Measurements from ENCODE around the gene OR8S1. TPM values are rescaled to one million over a fixed set of nuclear protein-coding genes. Genes with fewer than 3 reads are reported as not detected.
"Not testable (repeated sequence)": the region's sequence is repeated elsewhere in the genome, so short reads cannot be mapped to it uniquely, and the experiment has no call there.

The OR8S1 gene
- total and polyA plus RNA-seq, 2 donors: not detected

DNA sequence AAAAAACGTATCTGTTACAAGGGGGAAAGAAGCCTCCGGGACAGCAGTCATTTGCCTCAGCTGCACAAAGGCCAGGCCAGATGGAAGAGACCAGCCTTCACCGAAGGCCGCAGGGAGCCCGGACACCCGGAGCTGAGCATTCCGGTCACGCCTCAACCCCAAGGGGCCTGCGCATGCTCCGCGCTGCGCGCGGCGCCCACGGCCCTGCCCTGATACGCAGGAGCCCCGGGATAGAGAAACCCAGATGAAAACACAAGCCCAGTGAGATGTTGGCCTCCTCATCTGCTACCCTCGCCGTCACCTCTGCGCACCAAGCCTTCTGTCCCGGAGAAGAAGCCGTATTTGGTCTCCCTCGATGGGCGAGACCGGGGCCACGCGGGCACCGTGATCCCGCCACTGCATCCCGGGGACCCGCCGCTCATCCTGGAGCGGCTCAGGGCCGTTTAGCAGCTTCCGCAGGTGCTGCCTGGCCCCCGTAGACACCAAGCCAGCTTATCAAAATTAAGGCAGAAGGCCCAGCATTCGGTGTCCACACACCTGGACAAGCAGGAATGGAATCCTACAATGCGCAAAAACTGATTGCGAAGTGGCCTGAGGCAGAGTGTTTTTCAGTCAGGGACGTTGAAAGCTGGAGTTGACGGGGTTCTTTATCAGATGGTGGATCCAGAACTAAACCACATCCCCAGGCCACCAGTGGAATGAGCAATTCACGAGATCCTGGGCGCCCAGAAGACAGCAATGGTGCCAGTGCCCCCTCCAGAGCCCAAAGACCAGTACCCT is 2.6 kb downstream of the OR8S1 start:
- Histone ChIP-seq H3K36me3 (ENCODE audit: insufficient read depth) (no peaks in the 10 kb centered on the region), H3K4me1 (ENCODE audit: insufficient read depth) (no peaks in the 10 kb centered on the region), H3K27ac (ENCODE audit: low read depth) (no peak overlapping the region), H3K4me3 (ENCODE audit: low read depth, low read length) (no peak overlapping the region)
- DNase-seq (ENCODE audit: extremely low spot score): no peak
- 93% methylated on average over 44 of the region's 44 CpGs for WGBS

GRCh38 chr12:48532601-48533000 is 7.2 kb downstream of the OR8S1 start:
- no peak for DNase-seq (ENCODE audit: extremely low spot score)
- no peaks in the 10 kb centered on the region for H3K36me3 ChIP-seq (ENCODE audit: insufficient read depth)
- no peak overlapping the region for H3K4me3 ChIP-seq (ENCODE audit: low read depth, low read length)
- H3K4me1 ChIP-seq (ENCODE audit: insufficient read depth): no peaks in the 10 kb centered on the region
- no peak overlapping the region for H3K27ac ChIP-seq (ENCODE audit: low read depth)

- WGBS: 90% methylated on average over 1 of the region's 1 CpG
- H3K4me1 ChIP-seq (ENCODE audit: insufficient read depth): no peaks in the 10 kb centered on the region
Observed at GRCh38 chr12:48536602-48537001, 11.2 kb downstream of the OR8S1 start.

DNA sequence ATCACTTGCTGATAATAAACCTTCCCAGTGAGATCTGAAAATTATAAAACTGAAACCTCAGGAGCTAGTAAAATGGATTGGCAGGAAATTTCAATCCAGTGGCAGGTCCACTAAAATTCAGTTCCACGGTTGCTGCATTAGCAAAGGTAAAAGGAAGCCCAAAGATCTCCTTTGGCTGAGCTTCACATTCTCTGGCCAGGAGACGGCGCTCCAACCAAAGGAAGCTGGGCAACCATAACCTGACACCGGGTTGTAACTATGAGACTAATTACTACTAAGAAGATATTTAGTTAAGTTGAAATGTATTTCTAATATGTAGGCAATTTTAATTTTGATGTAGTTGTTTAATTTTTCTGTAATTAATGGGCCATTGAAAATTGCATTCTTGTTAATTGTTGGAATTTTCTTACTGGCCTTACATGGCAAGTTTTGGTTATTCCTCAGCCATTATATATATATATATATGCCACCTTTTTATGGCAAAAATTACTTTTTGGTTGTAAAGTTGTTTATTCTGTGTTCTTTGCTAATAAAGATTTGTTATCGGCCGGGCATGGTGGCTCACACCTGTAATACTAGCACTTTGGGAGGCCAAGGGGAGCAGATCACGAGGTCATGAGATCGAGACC is 17.0 kb downstream of the OR8S1 start:
- Histone ChIP-seq H3K4me1 (ENCODE audit: insufficient read depth) (no peaks in the 10 kb centered on the region), H3K27ac (ENCODE audit: low read depth) (no peak overlapping the region), H3K4me3 (ENCODE audit: low read depth, low read length) (no peak overlapping the region), H3K36me3 (ENCODE audit: insufficient read depth) (no peaks in the 10 kb centered on the region)
- DNase-seq (ENCODE audit: extremely low spot score): no peak
- WGBS: 50% methylated on average over 8 of the region's 8 CpGs

More at GRCh38 chr12:48536602-48537001, 11.2 kb downstream of the OR8S1 start:
- H3K27ac ChIP-seq (ENCODE audit: low read depth): no peak overlapping the region
- H3K36me3 ChIP-seq (ENCODE audit: insufficient read depth): no peaks in the 10 kb centered on the region
- no peak for DNase-seq (ENCODE audit: extremely low spot score)
- H3K4me3 ChIP-seq (ENCODE audit: low read depth, low read length): no peak overlapping the region

DNA sequence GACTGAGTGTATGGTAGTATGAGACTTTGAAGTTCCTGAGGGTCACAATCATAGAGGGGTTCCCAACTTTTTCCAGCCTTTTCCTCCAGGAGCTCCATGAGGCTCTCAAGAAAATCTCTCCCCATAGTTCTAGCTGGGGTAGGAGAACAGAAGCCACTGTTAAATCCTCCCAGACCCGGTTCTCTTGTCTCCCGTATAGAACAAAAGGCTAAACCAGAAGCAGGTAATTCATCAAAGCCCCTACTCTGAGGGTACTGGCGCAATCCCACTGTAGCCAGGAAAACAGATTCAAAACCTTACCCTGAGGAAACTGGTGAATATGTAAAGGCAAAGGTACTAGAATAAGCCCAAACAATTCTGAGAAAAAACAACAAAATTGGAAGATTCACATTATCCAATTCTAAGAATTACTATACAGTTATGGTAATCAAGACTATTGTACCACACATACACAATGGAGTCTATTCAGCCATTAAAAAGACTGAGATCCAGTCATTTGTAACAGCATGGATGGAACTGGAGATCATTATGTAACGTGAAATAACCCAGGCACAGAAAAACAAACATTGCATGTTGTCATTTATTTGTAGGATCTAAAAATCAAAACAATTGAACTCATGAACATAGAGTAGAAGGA is 20.5 kb downstream of the OR8S1 start:
- WGBS: 60% methylated on average over 4 of the region's 4 CpGs
- H3K27ac ChIP-seq (ENCODE audit: low read depth): no peak overlapping the region

DNA sequence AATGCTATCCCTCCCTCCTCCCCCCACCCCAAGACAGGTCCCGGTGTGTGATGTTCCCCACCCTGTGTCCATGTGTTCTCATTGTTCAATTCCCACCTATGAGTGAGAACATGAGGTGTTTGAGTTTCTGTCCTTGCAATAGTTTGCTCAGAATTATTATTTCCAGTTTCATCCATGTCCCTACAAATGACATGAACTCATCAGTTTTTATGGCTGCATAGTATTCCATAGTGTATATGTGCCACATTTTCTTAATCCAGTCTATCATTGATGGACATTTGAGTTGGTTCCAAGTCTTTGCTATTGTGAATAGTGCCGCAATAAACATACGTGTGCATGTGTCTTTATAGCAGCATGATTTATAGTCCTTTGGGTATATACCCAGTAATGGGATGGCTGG is 21.6 kb downstream of the OR8S1 start:
- 82% methylated on average over 2 of the region's 3 CpGs for WGBS
- not testable (repeated sequence) for DNase-seq (ENCODE audit: extremely low spot score); H3K4me3 ChIP-seq (ENCODE audit: low read depth, low read length); H3K27ac ChIP-seq (ENCODE audit: low read depth); H3K4me1 ChIP-seq (ENCODE audit: insufficient read depth); H3K36me3 ChIP-seq (ENCODE audit: insufficient read depth)

More for the DNA sequence above, 20.5 kb downstream of the OR8S1 start:
- H3K36me3 ChIP-seq (ENCODE audit: insufficient read depth): no peaks in the 10 kb centered on the region
- no peak for DNase-seq (ENCODE audit: extremely low spot score)
- H3K4me3 ChIP-seq (ENCODE audit: low read depth, low read length): no peak overlapping the region
- H3K4me1 ChIP-seq (ENCODE audit: insufficient read depth): no peaks in the 10 kb centered on the region

DNA sequence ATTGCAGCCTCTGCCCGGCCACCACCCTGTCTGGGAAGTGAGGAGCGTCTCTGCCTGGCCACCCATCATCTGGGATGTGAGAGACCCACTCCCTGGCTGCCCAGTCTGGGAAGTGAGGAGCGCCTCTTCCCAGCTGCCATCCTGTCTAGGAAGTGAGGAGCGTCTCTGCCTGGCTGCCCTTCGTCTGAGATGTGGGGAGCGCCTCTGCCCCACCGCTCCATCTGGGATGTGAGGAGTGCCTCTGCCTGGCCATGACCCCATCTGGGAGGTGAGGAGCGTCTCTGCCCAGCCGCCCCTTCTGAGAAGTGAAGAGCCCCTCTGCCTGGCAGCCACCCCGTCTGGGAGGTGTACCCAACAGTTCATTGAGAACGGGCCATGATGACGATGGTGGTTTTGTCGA is 26.2 kb downstream of the OR8S1 start:
- 85% methylated on average over 13 of the region's 13 CpGs for WGBS
- H3K4me1 ChIP-seq (ENCODE audit: insufficient read depth); H3K4me3 ChIP-seq (ENCODE audit: low read depth, low read length); H3K36me3 ChIP-seq (ENCODE audit: insufficient read depth); DNase-seq (ENCODE audit: extremely low spot score); H3K27ac ChIP-seq (ENCODE audit: low read depth): not testable (repeated sequence)

GRCh38 chr12:48553666-48554343 is 28.4 kb downstream of the OR8S1 start:
- not testable (repeated sequence) for DNase-seq (ENCODE audit: extremely low spot score); H3K36me3 ChIP-seq (ENCODE audit: insufficient read depth); H3K4me3 ChIP-seq (ENCODE audit: low read depth, low read length); H3K4me1 ChIP-seq (ENCODE audit: insufficient read depth); H3K27ac ChIP-seq (ENCODE audit: low read depth)
- whole genome bisulfite sequencing: 64% methylated on average over 11 of the region's 11 CpGs

GRCh38 chr12:48556631-48557030 is 31.2 kb downstream of the OR8S1 start:
- DNase-seq (ENCODE audit: extremely low spot score): no peak
- H3K4me3 ChIP-seq (ENCODE audit: low read depth, low read length): no peak overlapping the region
- H3K4me1 ChIP-seq (ENCODE audit: insufficient read depth): no peaks in the 10 kb centered on the region
- H3K27ac ChIP-seq (ENCODE audit: low read depth): no peak overlapping the region
- no peaks in the 10 kb centered on the region for H3K36me3 ChIP-seq (ENCODE audit: insufficient read depth)
- 66% methylated on average over 6 of the region's 6 CpGs for WGBS

- Histone ChIP-seq H3K36me3 (ENCODE audit: insufficient read depth) (no peaks in the 10 kb centered on the region), H3K27ac (ENCODE audit: low read depth) (no peak overlapping the region), H3K4me1 (ENCODE audit: insufficient read depth) (no peaks in the 10 kb centered on the region), H3K4me3 (ENCODE audit: low read depth, low read length) (no peak overlapping the region)
- DNase-seq (ENCODE audit: extremely low spot score): no peak
- WGBS: 80% methylated on average over 4 of the region's 4 CpGs
Observed at GRCh38 chr12:48557919-48558318, 32.5 kb downstream of the OR8S1 start.

GRCh38 chr12:48567731-48568130 is 42.3 kb downstream of the OR8S1 start:
- H3K4me3 ChIP-seq (ENCODE audit: low read depth, low read length): no peak overlapping the region
- no peaks in the 10 kb centered on the region for H3K4me1 ChIP-seq (ENCODE audit: insufficient read depth)
- 85% methylated on average over 4 of the region's 4 CpGs for WGBS
- no peaks in the 10 kb centered on the region for H3K36me3 ChIP-seq (ENCODE audit: insufficient read depth)
- no peak overlapping the region for H3K27ac ChIP-seq (ENCODE audit: low read depth)
- DNase-seq (ENCODE audit: extremely low spot score): no peak

DNA sequence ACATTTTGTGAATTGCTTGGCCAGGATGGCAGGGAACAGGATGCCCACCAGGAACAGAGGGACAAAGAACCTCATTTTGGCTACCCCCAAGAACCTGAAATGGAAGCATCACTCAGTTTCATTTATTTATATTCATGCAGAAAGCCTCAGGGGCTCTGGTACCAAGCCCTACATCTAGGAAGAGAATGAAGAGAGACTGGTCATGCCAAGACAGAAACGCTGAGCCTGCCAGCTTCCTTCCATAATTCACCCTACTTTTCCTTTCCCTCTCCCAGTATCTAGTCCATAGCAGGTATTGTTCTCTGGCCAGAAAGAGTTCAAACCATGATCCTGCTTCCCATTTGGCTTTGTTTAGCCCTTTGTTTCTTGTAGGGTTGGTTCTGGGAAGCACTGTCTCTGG is 44.5 kb downstream of the OR8S1 start, which contains the start of gene LALBA:
TSS of gene LALBA (minus strand) at position 101 of the 400 bp plus-strand sequence. CDS start at position 75, 26 bp downstream.
- DNase-seq (ENCODE audit: extremely low spot score): no peak
- H3K4me1 ChIP-seq (ENCODE audit: insufficient read depth): no peaks in the 10 kb centered on the region
- no peak within 1 kb of the TSS for H3K4me3 ChIP-seq (ENCODE audit: low read depth, low read length)
- no peaks in the 10 kb centered on the region for H3K36me3 ChIP-seq (ENCODE audit: insufficient read depth)
- no peak within 1 kb of the TSS for H3K27ac ChIP-seq (ENCODE audit: low read depth)
- WGBS: 76% methylated on average over 1 of the region's 1 CpG

DNA sequence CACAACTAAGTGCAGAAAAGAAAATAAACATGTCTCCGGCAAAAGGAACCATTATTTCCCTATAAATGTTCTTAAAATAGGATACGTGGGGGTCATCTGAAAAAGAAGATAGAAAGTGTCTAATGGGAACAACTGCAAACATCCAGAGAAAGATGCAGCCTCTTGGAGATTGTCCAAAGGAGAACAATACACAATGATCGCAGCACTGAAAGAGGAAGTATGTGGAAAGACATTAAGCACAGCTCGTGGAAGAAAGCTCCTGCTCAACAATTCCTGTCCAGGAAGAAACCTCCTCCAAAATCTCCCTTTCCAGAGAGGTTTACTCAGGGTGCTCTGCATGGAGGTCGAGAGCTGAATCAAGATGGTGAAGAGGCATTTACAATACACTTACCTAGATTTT is 46.9 kb downstream of the OR8S1 start:
- no peaks in the 10 kb centered on the region for H3K4me1 ChIP-seq (ENCODE audit: insufficient read depth)
- H3K36me3 ChIP-seq (ENCODE audit: insufficient read depth): no peaks in the 10 kb centered on the region
- no peak overlapping the region for H3K4me3 ChIP-seq (ENCODE audit: low read depth, low read length)
- WGBS: 34% methylated on average over 5 of the region's 5 CpGs
- H3K27ac ChIP-seq (ENCODE audit: low read depth): no peak overlapping the region
- no peak for DNase-seq (ENCODE audit: extremely low spot score)
